ENCODE data around the gene MAP4K1. TPM values are rescaled to one million over a fixed set of nuclear protein-coding genes. Genes with fewer than 3 reads are reported as not detected.
"Not testable (repeated sequence)": the region's sequence is repeated elsewhere in the genome, so short reads cannot be mapped to it uniquely, and the experiment has no call there.

MAP4K1 gene
- total and polyA plus RNA-seq, 9 donors, result 0.95 to 6.1 (median 2.6) TPM

DNA sequence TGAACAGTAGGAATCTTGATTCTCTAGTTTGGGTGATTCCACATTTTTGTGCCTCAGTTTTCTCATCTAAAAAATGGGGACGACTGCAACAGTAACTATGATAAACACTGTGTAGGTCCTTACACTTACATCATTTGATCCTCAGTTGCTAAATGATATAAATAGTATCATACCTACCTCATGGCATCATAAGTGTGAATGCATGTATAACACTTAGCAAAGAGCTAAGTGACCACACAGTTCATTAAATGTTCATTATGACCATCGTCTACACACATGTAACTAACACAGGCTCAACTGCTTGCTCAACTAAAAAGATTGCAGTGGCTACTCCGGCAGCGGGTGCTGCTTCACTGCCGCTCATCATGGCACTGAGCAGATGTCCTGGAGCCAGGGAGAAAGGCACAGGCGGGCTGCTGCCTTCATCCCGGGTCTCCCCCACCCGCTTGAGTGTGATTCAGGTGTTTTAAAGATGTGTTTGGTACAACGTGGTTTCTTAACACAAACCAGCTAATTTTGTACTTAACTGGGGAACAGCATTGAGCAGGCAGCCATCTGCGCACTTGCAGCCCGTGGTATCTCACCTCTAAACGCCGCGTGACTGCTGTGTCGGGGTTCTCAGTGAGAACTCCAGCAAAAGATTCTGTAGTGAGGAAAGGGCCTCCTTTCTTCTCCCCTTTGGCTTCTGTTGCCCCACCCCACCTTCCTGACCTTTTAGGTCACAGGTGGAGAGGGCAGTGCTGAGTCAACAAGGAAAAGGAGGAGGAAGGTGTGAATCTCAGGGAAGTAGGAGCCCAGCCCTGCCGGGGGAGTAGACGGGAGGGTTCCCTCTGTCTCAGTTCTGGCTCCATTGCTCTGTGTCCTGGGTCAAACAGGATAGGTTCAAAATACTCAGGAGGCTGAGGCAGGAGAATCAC is 18.0 kb upstream of the MAP4K1 start:
- Histone ChIP-seq H3K9me3 (no peaks in the 10 kb centered on the region), H3K4me1 (ENCODE audit: insufficient read depth) (no peaks in the 10 kb centered on the region), H3K36me3 (no peaks in the 10 kb centered on the region), H3K4me3 (no peak overlapping the region), H3K27me3 (no peaks in the 10 kb centered on the region), H3K27ac (no peak overlapping the region)
- TF ChIP-seq POLR2A (IDR thresholded peaks at IDR 0.05) (no peak), CTCF (IDR thresholded peaks at IDR 0.05) (no peak), EP300 (IDR thresholded peaks at IDR 0.05) (no peak)
- DNase-seq, result no peak
- intact Hi-C loops (cut with DNase I), result loop anchor here in 2 of 4 donors (5.0 to 10.0 kb wide), 2 partner anchors 217 to 231 kb away; partner anchors contain the start of gene FAM98C (in 1 of the 2)
- WGBS, 3 donors, result 82 to 87% (median 84%) methylated on average over 17 of the region's 17 CpGs

DNA sequence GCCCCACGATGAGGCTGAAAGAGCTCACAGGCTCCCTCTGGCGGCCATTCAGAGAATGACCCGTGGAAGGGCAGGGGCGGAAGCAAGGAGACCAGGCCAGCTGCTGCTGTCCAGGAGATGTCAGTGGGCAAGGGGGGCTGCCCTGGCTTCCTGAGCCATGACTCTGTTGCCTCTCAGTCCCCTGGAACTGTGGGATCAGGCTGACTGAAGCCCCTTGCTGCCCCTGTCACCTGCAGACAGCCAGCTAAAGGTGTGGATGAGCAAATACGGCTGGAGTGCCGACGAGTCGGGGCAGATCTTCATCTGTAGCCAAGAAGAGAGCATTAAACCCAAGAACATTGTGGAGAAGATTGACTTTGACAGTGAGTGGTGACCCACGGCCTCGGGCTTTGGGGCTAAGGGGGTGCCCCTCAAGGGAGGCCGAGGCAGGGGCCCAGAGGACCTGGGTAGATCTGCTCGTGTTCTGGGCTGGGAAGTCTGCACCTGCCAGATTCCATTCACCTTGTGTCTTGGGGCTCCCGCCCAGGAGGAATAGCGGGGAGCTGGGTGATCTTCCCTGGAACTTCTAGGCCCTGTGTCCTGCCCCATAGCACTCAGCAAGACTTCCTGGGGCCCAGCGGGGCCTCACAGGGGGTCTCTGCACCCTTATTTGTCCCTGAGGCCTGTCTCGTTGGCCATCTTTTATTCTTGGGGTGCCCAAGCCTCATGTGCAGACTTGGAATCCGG is 17.2 kb upstream of the MAP4K1 start:
- WGBS, 3 donors, result 67 to 71% (median 69%) methylated on average over 17 of the region's 17 CpGs
- no peak overlapping the region for H3K27ac ChIP-seq

GRCh38 chr19:38632476-38633213 is 14.9 kb upstream of the MAP4K1 start:
- no peak for TF ChIP-seq CTCF (IDR thresholded peaks at IDR 0.05)
- no peak for TF ChIP-seq EP300 (IDR thresholded peaks at IDR 0.05)
- no peak for TF ChIP-seq POLR2A (IDR thresholded peaks at IDR 0.05)
- no peaks in the 10 kb centered on the region for H3K9me3 ChIP-seq
- intact Hi-C loops (cut with DNase I), result loop anchor here in 1 of 4 donors (10.0 kb wide), 1 partner anchor 228 kb away; the partner anchor contains the start of gene FAM98C
- 80 to 92% (median 84%) methylated on average over 16 of the region's 16 CpGs for WGBS, 3 donors
- no peaks in the 10 kb centered on the region for H3K4me1 ChIP-seq (ENCODE audit: insufficient read depth)
- no peak for DNase-seq
- no peak overlapping the region for H3K27ac ChIP-seq
- H3K27me3 ChIP-seq, result no peaks in the 10 kb centered on the region
- H3K36me3 ChIP-seq, result no peaks in the 10 kb centered on the region
- no peak overlapping the region for H3K4me3 ChIP-seq

More for the DNA sequence above, 17.2 kb upstream of the MAP4K1 start:
- Histone ChIP-seq H3K9me3 (no peaks in the 10 kb centered on the region), H3K36me3 (no peaks in the 10 kb centered on the region), H3K4me1 (ENCODE audit: insufficient read depth) (no peaks in the 10 kb centered on the region), H3K27me3 (no peaks in the 10 kb centered on the region), H3K4me3 (no peak overlapping the region)
- DNase-seq, result peak; percentile 61 to 87 (median 81)
- intact Hi-C loops (cut with DNase I), result loop anchor here in 2 of 4 donors (5.0 to 10.0 kb wide), 2 partner anchors 217 to 230 kb away; partner anchors contain the start of gene FAM98C (in 1 of the 2)
- TF ChIP-seq POLR2A (IDR thresholded peaks at IDR 0.05) (no peak), CTCF (IDR thresholded peaks at IDR 0.05) (peak; percentile 81 to 96 (median 87))

- not testable (repeated sequence) for H3K9me3 ChIP-seq; H3K27me3 ChIP-seq; H3K4me3 ChIP-seq; H3K4me1 ChIP-seq (ENCODE audit: insufficient read depth); H3K36me3 ChIP-seq; H3K27ac ChIP-seq; DNase-seq
- intact Hi-C loops (cut with DNase I), result loop anchor here in 1 of 4 donors (10.0 kb wide), 1 partner anchor 227 kb away; the partner anchor contains the start of gene FAM98C
- WGBS, 3 donors, result 65 to 73% (median 68%) methylated on average over 7 of the region's 7 CpGs
These were observed 14.2 kb upstream of the MAP4K1 start for GRCh38 chr19:38631811-38632475.

DNA sequence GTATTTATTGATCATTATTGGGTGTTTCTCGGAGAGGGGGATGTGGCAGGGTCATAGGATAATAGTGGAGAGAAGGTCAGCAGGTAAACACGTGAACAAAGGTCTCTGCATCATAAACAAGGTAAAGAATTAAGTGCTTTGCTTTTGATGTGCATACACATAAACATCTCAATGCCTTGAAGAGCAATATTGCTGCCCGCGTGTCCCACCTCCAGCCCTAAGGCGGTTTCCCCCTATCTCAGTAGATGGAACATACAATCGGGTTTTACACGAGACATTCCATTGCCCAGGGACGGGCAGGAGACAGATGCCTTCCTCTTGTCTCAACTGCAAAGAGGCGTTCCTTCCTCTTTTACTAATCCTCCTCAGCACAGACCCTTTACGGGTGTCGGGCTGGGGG is 13.5 kb upstream of the MAP4K1 start:
- H3K4me1 ChIP-seq (ENCODE audit: insufficient read depth); H3K27me3 ChIP-seq; H3K9me3 ChIP-seq; DNase-seq; H3K36me3 ChIP-seq; H3K27ac ChIP-seq; H3K4me3 ChIP-seq: not testable (repeated sequence)
- intact Hi-C loops (cut with DNase I), result loop anchor here in 1 of 4 donors (10.0 kb wide), 1 partner anchor 226 kb away; the partner anchor contains the start of gene FAM98C
- 80 to 86% (median 82%) methylated on average over 11 of the region's 11 CpGs for WGBS, 3 donors
